Epithelial cell of esophagus (primary cell): ENCODE results near the gene MYH9.
A peak's percentile ranks its signal among the peaks of the same experiment; 100 is the strongest.

Experiments used
- DNase-seq: peaks from one replicate; pipeline ENCODE4 v3.0.0; 2010; ENCODE audit warnings: low read depth
- H3K4me3 ChIP-seq: 2 replicates; pipeline ENCODE4 v1.5.1; 2011; ENCODE audit warnings: mild to moderate bottlenecking, low read length, control low read depth
- TF ChIP-seq, protein P1 (sequence below): IDR thresholded peaks from 2 replicates; pipeline ENCODE4 v1.5.1; 2011; ENCODE audit warnings: low read depth, mild to moderate bottlenecking, low read length, control low read depth, inconsistent platforms; ENCODE audit not compliant: insufficient read depth; ENCODE audit errors: missing control alignments

The MYH9 gene

DNA sequence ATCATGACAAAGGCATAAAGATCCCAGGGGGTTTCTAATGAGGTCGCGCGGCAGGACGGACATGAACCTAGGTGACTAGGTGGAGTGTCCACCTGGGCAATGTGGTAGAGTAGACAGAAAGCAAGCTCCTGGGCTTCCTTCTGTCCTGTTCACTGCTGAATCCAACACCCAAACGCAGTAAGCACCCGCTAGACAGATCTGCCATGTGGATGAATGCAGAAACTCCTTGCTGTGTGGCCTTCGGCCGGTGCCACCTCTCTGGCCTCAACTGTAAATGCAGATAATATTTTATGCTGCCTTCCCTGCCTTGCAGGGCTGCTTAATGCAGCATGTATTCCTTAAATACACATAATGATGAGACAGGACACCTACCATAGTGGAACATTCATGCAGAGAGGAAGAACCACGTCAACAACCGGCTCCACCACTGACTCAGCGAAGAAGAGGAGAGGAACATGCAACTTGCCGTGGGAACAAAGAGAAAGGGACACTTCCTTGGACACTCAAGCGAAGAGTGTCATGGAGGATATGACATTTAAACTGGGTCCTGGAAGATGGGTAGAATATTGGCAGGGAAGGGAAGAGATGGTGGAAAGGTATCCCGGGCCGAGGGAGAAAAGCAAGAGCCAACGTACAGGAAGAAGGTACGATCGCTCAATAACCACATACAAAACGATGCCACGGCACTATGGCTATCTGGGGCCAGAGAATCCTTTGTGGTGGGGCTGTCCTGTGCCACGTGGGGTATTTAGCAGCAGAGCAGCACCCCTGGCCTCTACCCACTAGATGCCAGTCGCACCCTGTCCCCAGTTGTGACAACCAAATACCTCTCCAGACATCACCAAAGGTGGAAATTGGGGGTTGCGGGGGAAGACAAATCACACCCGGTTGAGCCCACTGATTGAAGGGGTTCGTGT, 30.8 kb downstream of the MYH9 start:
- peak; percentile 79 for DNase-seq
- TF ChIP-seq, protein P1, sequence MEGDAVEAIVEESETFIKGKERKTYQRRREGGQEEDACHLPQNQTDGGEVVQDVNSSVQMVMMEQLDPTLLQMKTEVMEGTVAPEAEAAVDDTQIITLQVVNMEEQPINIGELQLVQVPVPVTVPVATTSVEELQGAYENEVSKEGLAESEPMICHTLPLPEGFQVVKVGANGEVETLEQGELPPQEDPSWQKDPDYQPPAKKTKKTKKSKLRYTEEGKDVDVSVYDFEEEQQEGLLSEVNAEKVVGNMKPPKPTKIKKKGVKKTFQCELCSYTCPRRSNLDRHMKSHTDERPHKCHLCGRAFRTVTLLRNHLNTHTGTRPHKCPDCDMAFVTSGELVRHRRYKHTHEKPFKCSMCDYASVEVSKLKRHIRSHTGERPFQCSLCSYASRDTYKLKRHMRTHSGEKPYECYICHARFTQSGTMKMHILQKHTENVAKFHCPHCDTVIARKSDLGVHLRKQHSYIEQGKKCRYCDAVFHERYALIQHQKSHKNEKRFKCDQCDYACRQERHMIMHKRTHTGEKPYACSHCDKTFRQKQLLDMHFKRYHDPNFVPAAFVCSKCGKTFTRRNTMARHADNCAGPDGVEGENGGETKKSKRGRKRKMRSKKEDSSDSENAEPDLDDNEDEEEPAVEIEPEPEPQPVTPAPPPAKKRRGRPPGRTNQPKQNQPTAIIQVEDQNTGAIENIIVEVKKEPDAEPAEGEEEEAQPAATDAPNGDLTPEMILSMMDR, result no peak
- no peak overlapping the region for H3K4me3 ChIP-seq

DNA sequence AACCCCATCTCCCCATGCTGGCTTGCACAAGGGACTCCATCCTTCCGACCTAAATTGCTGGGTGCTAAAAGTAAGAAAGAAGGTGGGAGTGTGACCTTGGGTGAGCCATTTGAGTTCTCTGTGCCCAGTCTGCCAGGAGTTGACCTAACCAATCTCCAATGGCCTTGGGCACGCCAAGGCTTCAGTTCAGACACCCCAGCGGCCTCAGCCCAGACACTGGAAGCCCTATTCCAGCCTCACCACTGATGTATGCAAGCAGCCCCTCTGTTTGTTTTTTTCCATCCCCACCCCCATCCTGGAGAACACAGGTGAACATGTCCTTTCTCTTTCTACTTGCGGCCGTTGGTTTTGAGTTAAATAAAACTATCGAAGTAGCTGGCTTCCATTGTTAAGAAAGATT, 31.9 kb downstream of the MYH9 start:
- TF ChIP-seq, protein P1, result no peak
- DNase-seq, result no peak
- no peak overlapping the region for H3K4me3 ChIP-seq

DNA sequence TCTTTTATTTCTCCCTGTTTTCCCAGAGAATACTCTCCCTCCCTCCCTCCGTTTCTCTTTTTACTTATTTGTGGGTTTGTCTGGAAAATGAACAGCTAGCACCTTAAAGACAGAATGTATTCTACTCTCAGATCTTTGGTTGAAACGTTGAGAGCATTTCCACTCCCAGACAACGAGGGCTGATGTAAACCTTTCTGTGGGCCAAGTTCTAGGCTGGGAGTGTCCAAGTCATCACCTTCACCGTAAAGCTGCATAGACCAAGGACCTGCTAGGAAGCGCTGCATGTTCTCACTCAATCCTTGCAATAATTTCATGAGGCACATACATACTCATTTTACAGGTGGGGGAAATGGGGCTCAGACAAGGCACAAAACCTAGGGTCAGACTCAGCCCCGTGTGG, 32.4 kb downstream of the MYH9 start:
- TF ChIP-seq, protein P1, result no peak
- H3K4me3 ChIP-seq, result no peak overlapping the region
- no peak for DNase-seq

DNA sequence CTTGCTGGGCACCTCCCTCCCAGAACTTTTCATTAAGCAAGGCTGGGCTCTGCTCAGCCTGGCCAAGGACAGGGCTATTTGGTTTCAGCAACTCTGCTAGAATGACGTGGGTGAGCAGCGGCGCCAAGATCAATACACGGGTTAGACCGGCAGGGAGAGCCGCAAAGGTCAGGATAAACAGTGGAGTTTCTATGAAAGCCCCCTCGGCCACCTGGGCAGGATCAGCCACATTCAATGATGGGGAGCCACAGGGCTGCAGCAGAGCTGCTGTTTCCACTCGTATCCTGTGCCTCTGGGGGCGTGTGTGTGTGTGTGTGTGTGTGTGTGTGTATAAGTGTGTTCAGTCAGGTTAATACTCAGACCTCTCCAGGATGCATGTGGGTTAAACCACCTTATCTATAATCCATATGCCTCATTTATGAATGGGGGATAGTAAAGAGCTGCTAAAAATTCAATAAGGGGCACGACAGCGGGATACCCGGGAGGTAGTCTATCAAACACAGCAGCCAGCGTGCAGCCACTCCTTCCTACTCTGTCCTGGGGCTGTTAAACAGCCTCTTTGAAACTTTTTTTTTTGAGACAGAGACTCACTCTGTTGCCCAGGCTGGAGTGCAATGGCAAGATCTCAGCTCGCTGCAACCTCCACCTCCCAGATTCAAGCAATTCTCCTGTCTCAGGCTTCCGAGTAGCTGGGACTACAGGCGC, 34.8 kb downstream of the MYH9 start:
- H3K4me3 ChIP-seq, result no peak overlapping the region
- no peak for DNase-seq
- TF ChIP-seq, protein P1, result no peak

DNA sequence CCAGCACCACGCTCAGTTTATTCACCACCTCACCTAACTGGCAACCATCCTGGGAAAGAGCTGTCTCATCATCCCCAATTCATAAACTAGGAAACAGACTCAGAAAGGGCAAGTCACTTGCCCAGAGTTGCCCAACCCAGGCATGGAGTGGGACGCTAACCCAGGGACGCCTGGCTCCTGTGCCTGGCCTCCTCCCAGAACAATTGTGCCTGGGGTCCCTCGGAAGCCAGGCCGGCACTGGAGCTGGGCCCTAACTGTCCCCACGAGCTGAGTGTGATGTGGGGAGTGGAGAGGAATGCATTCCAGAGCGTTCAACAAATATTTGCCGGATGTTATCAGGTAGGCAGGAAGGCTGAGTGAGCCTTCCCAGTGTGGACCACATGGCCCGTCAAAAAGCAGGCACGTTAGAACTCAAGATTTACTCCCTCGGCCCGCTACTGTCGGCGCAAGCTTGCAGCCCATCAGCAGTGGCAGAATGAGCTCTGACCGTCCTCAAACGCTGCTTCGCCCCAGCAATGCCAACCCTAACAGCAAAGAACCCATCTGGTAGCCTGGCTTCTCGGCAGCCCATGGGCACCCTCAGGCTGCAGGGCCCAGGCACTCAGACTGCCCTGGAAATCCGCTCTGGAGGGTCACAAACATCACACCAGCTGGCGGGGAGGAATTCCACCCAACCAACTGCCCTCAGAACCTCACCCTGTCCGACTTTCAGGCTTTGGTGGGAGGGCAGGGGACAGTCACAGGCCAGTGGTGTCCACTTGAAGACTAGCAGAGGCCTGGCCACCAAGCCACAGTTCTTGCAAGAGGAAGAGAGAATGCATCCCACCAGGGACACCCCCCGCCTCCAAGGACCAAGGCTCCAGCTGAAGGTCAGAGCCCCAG, 35.6 kb downstream of the MYH9 start:
- H3K4me3 ChIP-seq, result no peak overlapping the region
- TF ChIP-seq, protein P1, result no peak
- DNase-seq, result peak; percentile 73

DNA sequence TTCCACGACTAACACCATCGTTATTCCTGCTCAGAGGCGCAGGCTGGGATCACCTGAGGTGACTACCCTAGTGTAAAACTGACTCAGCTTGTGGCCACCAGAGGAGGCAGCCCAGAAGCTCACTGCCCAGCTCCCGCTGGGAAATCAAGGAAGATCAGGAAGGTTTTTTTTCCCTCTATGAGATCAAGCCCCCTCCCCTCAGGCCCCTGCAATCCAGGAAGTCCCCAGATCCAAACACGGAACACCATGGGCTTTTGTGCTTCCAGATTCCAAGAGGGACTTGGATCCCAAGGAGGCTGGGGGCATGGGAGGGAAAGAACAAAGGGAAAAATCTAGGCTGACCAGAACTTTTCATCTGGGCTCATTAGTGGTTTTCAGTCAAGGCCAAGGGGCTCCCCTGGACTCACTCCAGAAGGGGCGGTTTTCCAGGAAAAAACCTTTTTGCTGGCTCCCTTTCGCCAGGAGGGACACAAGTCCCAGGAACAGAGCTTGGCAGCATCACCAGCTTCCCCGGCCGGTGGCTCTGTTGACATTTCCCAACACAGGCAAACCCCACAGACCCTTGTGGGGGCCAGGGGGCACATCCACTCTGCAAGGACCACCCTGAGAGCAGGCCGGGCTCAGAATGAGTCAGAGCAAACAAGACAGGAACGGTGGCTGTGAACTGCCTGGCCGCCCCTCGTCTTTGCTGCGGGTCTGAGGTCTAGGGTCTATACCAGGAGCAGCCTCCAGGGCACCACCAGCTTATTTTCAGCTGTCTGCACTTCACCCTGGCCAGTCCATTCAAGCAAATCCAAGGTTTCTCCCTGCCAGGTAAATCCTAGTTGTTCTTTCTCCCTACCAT, 36.8 kb downstream of the MYH9 start:
- peak; percentile 88 for DNase-seq
- TF ChIP-seq, protein P1, result peak; percentile 24
- H3K4me3 ChIP-seq, result no peak overlapping the region
